Natural killer cell treated with Interleukin-12 subunit alpha and Interleukin-12 subunit beta and Interleukin-15 and Interleukin-18, amount 100 ng/mL, for 72 hours (primary cell): ENCODE results near the gene ATMIN. TPM values are rescaled to one million over a fixed set of nuclear protein-coding genes. Genes with fewer than 3 reads are reported as not detected.

Experiments
- ATAC-seq, 2 donors: fragments of 150-1000 bp; cut with Tn5 transposase in 1 of 2; sonication (Bioruptor Pico), chemical (Tn5 transposase) in 1 of 2; 2 replicates each; pipeline ENCODE4 v1.10.0; 2021
- DNase-seq: peaks from one replicate; pipeline ENCODE4 v3.0.0; 2022; ENCODE audit warnings: low spot score
- H3K27ac Mint-ChIP-seq, 2 donors: 1 replicate in 1 of 2; 2 replicates in 1 of 2; pipeline ENCODE4 v1.8.0; 2022; ENCODE audit warnings: mixed read lengths in 2 of 2, mild to moderate bottlenecking in 1 of 2, moderate library complexity in 1 of 2
- H3K27me3 Mint-ChIP-seq, 2 donors: 1 replicate in 1 of 2; 2 replicates in 1 of 2; pipeline ENCODE4 v1.8.0; 2022; ENCODE audit warnings: mixed read lengths in 2 of 2
- H3K36me3 Mint-ChIP-seq: one replicate; pipeline ENCODE4 v1.8.0; 2022; ENCODE audit warnings: mixed read lengths
- H3K4me1 Mint-ChIP-seq, 2 donors: 1 replicate in 1 of 2; 2 replicates in 1 of 2; pipeline ENCODE4 v1.8.0; 2022; ENCODE audit warnings: low read depth in 2 of 2, mixed read lengths in 2 of 2, mild to moderate bottlenecking in 1 of 2
- H3K4me3 Mint-ChIP-seq: one replicate; pipeline ENCODE4 v1.8.0; 2022; ENCODE audit warnings: mixed read lengths
- H3K9me3 Mint-ChIP-seq: 2 replicates; pipeline ENCODE4 v1.8.0; 2022; ENCODE audit warnings: mixed read lengths
- total RNA-seq, 2 donors: library from RNA; stranded (reverse); gene quantifications; one replicate each; pipeline ENCODE4 v1.2.3, GENCODE V29; 2022

ATMIN gene, protein sequence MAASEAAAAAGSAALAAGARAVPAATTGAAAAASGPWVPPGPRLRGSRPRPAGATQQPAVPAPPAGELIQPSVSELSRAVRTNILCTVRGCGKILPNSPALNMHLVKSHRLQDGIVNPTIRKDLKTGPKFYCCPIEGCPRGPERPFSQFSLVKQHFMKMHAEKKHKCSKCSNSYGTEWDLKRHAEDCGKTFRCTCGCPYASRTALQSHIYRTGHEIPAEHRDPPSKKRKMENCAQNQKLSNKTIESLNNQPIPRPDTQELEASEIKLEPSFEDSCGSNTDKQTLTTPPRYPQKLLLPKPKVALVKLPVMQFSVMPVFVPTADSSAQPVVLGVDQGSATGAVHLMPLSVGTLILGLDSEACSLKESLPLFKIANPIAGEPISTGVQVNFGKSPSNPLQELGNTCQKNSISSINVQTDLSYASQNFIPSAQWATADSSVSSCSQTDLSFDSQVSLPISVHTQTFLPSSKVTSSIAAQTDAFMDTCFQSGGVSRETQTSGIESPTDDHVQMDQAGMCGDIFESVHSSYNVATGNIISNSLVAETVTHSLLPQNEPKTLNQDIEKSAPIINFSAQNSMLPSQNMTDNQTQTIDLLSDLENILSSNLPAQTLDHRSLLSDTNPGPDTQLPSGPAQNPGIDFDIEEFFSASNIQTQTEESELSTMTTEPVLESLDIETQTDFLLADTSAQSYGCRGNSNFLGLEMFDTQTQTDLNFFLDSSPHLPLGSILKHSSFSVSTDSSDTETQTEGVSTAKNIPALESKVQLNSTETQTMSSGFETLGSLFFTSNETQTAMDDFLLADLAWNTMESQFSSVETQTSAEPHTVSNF
- total RNA-seq: 10 to 100 TPM; 24.5 to 29.1 TPM

DNA sequence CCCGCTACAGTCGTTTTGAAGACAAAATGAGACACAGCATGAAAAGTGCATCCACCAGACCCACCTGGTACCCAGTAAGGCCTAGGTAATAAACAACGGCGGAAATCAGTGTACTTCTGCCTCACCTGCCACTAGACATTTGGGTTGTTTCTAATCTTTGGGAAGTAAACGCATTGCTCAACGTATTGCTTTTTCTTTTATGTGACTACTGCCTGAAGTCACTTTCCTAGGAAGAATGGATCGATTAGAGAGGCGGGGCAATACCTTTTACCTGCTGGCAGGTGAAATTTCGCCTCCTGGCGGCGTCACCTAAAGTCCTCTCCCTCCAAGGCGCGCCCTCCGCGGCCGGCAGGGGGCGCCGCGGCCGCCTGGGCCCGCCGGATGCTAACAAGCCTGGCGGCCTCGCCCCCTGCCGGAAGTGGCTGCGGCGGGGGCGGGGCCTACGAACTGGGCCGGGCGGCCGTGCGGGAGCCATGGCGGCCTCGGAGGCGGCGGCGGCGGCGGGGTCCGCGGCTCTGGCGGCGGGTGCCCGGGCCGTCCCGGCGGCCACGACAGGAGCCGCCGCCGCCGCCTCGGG is at the start of gene ATMIN:
ATMIN (plus strand) TSS at position 445 of the 577 bp plus-strand sequence; CDS start at position 474, 29 bp downstream.
- Mint-ChIP-seq H3K9me3 (no peaks in the 10 kb centered on the region), H3K27me3 (no peaks in the 10 kb centered on the region), H3K36me3 (peaks cover 7% of the 10 kb centered on the region), H3K4me3 (peak within 1 kb of the TSS; percentile 89), H3K27ac (peak within 1 kb of the TSS; percentile 64 to 72), H3K4me1 (peaks cover 17 to 20% of the 10 kb centered on the region in 2 donors)
- ATAC-seq: peak; percentile 98 to 99
- peak; percentile 92 for DNase-seq

DNA sequence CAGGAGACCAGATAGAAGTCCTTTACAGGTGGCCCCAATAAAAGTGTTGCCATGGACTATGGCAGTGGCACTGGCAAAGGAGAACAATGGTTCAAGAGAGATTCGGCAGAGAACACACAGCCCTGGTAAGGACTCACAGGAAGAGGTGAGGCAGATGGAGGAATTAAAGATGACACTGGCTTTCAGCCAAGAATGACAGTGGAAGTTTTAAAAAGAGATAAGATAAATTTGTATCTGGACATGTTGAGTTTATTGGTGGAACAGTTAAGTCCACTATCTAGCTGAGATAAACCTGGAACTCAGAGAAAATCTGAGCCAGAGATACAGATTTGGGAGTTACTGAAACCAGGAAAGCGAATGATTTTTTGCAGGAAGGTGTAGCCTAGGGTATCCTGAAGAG is 49.1 kb upstream of the ATMIN start:
- H3K4me3 Mint-ChIP-seq: no peak overlapping the region
- ATAC-seq: no peak
- H3K36me3 Mint-ChIP-seq: no peaks in the 10 kb centered on the region
- no peak for DNase-seq
- H3K4me1 Mint-ChIP-seq: peaks cover 4 to 12% of the 10 kb centered on the region in 2 donors
- no peaks in the 10 kb centered on the region for H3K9me3 Mint-ChIP-seq
- H3K27me3 Mint-ChIP-seq: no peaks in the 10 kb centered on the region
- no peak overlapping the region for H3K27ac Mint-ChIP-seq

DNA sequence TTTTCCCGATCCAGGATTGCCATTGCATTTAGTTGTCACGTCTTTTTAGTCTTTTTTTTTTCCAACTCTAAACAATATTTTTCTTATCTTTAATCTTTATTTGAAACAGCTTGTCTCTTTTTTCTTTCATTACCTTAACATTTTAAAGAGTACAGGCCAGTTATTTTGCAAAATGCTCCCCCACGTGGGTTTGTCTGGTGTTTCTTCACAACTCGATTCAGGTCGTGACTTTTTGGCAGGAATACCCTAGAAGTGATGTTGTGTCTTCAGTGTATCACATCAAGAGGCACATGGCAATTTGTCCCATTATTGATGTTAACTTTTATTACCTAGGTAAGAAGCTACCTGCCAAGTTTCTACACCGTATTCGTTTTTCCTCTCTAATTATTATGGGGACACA is 46.9 kb upstream of the ATMIN start:
- ATAC-seq (no peak), DNase-seq (no peak)
- Mint-ChIP-seq H3K27me3 (no peaks in the 10 kb centered on the region), H3K36me3 (peaks cover 4% of the 10 kb centered on the region), H3K4me1 (peaks cover 4 to 12% of the 10 kb centered on the region in 2 donors), H3K4me3 (no peak overlapping the region), H3K9me3 (no peaks in the 10 kb centered on the region), H3K27ac (no peak overlapping the region)

DNA sequence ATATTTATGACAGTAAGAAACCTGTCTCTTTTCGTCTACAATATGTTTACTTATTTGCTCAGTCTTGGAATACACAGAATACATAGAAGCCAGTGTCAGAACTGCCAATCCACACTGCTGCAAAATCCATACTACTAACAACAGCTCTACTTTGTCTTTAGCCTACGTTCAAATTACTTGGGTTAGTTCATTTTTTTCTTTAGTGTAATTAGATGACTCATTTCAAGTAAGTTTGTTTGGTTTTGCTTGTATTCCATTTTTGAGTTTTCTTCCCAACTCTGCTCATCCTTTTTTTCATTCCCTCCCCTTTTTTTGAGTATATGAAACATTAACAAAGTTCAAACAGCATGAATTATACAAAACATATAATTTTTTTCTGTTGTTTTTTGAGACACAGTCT is 45.8 kb upstream of the ATMIN start:
- DNase-seq (no peak), ATAC-seq (no peak)
- Mint-ChIP-seq H3K4me3 (no peak overlapping the region), H3K9me3 (no peaks in the 10 kb centered on the region), H3K27me3 (no peaks in the 10 kb centered on the region), H3K4me1 (peaks cover 4 to 12% of the 10 kb centered on the region in 2 donors), H3K27ac (peak overlapping the region in 1 of 2 donors; percentile 67), H3K36me3 (peaks cover 4% of the 10 kb centered on the region)

DNA sequence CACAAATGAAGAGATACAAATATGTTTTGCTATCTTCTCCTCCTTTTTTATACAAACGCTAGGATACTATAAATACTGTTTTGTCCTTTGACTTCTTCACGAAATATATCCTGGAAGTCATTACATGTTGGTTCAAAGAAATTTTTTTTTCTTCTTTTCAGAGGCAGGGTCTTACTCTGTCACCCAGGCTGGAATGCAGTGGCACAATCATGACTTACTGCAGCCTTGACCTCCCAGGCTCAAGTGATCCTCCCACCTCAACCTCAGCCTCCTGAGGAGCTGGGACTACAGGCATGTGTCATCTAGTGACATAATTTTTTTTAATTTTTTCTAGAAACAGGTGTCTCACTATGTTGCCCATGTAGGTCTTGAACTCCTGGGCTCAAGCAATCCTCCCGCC is 45.1 kb upstream of the ATMIN start:
- Mint-ChIP-seq H3K4me1 (peaks cover 1 to 12% of the 10 kb centered on the region in 2 donors), H3K36me3 (peaks cover 4% of the 10 kb centered on the region), H3K4me3 (no peak overlapping the region)

DNA sequence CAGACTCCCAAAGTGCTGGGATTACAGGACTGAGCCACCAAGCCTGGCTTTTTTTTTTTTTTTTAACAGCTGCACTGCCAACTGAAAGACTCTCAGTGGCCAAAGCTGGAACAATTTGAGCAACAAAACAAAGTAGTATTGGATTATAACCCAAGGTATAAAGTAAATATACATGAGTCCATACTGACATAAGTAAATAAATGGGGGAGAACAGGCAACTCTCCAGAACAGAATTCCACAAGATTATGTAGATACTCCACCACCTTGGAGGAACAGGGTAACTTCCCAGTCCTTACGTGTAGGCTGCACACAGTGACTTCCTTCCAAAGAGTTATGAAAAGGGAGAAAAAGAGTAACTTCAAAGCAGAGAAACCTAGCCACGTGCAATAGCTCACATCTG is 44.7 kb upstream of the ATMIN start:
- ATAC-seq: no peak
- Mint-ChIP-seq H3K4me3 (no peak overlapping the region), H3K9me3 (no peaks in the 10 kb centered on the region), H3K36me3 (peaks cover 4% of the 10 kb centered on the region), H3K4me1 (peaks cover 0 to 12% of the 10 kb centered on the region in 2 donors), H3K27me3 (no peaks in the 10 kb centered on the region), H3K27ac (no peak overlapping the region)
- no peak for DNase-seq

More for the DNA sequence above, 45.1 kb upstream of the ATMIN start:
- Mint-ChIP-seq H3K27ac (peak overlapping the region in 1 of 2 donors; percentile 67), H3K27me3 (no peaks in the 10 kb centered on the region), H3K9me3 (no peaks in the 10 kb centered on the region)
- no peak for ATAC-seq
- no peak for DNase-seq

DNA sequence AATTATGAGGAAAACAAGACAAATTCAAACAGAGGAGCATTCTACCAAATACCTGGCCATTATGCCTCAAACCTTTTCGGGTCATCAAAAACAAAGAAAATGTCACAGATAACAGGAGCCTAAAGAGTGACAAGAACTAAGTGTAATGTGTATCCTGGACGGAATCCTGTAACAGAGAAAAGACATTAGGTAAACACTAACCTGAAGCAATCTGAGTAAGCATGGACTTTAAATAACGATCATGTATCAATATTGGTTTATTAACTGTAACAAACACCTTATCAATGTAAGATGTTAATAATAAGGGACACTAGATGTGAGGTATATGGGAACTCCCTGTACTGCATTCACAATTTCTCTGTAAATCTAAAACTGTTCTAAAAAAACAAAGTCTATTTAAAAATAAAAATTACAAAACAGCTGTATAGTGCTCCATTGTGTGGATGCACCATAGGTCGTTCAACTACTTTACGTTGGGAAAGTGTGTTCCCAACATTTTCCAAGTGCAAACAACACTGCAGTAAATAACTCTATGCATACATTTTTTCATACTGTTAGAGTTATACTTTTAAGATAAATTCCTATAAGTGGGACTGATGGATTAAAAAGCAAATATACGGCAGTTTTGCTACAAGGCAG is 43.7 kb upstream of the ATMIN start:
- Mint-ChIP-seq H3K36me3 (peaks cover 4% of the 10 kb centered on the region), H3K9me3 (no peaks in the 10 kb centered on the region), H3K27me3 (no peaks in the 10 kb centered on the region), H3K4me1 (peaks cover 3 to 9% of the 10 kb centered on the region in 2 donors), H3K4me3 (no peak overlapping the region), H3K27ac (no peak overlapping the region)
- DNase-seq: no peak
- no peak for ATAC-seq

DNA sequence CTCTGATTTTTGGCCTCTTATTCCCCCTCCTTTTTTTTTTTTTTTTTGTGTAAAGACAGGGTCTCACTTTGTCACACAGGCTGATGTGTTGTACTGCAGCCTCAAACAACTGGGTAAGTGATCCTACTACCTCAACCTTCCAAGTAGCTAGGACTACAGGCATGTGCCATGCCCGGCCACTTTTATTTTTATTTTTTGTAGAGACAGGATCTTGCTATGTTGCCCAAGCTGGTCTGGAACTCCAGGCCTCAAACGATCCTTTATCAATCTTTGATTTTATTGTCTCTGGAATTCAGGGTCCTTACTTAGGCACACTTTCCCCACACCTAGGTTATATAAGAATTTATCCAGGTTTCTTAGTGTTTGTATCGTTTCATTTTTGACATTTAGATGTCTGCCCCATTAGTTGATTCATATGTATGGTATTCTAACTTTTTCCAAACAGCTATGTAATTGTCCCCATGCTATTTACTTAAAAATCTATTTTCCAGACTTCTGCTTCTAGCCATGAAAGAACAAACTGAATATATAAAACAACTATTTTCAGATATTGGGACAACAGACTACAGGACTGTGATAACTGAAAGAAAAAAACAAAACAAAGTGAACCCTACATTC is 42.9 kb upstream of the ATMIN start:
- no peaks in the 10 kb centered on the region for H3K9me3 Mint-ChIP-seq
- no peak overlapping the region for H3K4me3 Mint-ChIP-seq
- no peak for ATAC-seq
- H3K27ac Mint-ChIP-seq: no peak overlapping the region
- H3K4me1 Mint-ChIP-seq: peaks cover 9 to 12% of the 10 kb centered on the region in 2 donors
- DNase-seq: no peak
- peaks cover 4% of the 10 kb centered on the region for H3K36me3 Mint-ChIP-seq
- no peaks in the 10 kb centered on the region for H3K27me3 Mint-ChIP-seq

DNA sequence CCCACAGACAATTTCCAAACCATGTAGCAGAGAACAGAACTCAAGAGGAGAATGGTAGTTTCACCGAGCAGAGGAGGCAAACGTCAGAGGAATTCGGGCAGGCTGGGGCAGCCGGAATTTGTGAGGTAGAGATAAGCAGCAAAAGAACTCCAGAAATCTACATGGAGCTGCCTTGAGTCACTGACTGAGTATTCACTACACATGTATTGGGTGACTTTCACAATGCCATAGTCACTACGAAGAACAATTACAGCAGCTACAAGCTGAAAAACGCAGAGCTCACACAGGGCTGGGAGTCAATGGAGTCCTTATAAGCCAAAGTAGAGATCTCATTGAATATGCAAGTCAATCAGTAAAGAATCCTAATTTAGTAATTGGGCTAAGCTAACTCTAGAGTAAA is 42.3 kb upstream of the ATMIN start:
- no peaks in the 10 kb centered on the region for H3K27me3 Mint-ChIP-seq
- H3K4me3 Mint-ChIP-seq: no peak overlapping the region
- peaks cover 9 to 18% of the 10 kb centered on the region in 2 donors for H3K4me1 Mint-ChIP-seq
- no peak overlapping the region for H3K27ac Mint-ChIP-seq
- peaks cover 4% of the 10 kb centered on the region for H3K36me3 Mint-ChIP-seq
- no peaks in the 10 kb centered on the region for H3K9me3 Mint-ChIP-seq
- DNase-seq (no peak), ATAC-seq (no peak)

DNA sequence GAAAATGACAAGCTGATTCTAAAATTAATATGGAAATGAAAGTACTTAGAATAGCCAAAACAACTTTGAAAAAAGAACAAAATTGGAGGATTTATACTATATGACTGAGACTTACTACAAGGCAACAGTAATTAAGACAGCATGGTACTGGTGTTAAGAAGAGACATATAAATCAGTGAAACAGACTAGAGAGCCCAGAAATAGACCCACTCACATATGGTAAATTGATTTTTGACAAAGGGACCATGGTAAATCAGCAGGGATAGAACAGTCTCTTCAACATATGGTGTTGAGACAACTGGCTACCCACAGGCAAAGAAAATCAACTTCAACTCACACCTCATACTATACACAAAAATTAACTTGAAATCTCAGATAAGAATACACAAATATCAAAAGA is 41.8 kb upstream of the ATMIN start:
- no peak overlapping the region for H3K27ac Mint-ChIP-seq
- DNase-seq (no peak), ATAC-seq (no peak)
- H3K4me1 Mint-ChIP-seq: peaks cover 11 to 21% of the 10 kb centered on the region in 2 donors
- no peaks in the 10 kb centered on the region for H3K27me3 Mint-ChIP-seq
- H3K4me3 Mint-ChIP-seq: no peak overlapping the region
- H3K36me3 Mint-ChIP-seq: peaks cover 4% of the 10 kb centered on the region
- H3K9me3 Mint-ChIP-seq: no peaks in the 10 kb centered on the region

DNA sequence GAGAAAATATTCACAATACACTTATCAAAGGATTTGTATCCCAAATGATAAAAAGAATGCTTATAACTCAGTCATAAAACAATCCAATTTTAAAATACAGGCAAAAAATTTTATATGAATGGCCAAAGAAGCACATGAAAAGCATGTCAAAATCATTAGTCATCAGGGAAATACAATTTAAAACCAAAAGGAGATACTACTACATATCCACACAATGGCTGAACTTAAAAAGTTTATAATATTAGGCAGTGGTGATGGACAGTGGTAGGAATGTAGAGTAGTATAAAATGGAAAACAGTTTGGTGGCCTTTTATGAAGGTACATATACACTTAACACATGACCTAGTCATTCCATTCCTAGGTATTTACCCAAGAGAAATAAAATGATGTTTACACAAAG is 41.2 kb upstream of the ATMIN start:
- DNase-seq (no peak), ATAC-seq (no peak)
- no peak overlapping the region for H3K27ac Mint-ChIP-seq
- H3K27me3 Mint-ChIP-seq: no peaks in the 10 kb centered on the region
- H3K36me3 Mint-ChIP-seq: peaks cover 4% of the 10 kb centered on the region
- H3K4me1 Mint-ChIP-seq: peaks cover 17 to 27% of the 10 kb centered on the region in 2 donors
- no peaks in the 10 kb centered on the region for H3K9me3 Mint-ChIP-seq
- H3K4me3 Mint-ChIP-seq: no peak overlapping the region

DNA sequence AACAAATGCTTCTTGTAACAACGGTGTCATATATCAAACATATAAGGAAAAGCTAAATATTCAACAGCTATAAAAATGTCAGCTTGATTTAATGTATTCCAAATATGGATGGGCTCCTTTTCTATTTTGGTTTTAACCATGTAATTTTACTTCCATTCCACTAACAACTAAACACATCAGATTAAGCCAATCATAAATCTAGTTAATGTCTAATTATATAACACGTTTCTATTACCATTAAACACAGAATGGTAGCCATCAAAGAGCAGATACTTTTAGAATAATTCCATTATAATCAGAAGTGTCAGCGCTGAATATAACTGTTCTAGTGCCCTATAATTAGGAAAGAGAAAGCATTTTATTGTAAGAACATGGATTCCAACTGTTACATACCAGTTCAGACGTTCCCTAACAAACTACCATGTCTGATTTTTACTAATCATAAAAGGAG is 38.9 kb upstream of the ATMIN start:
- peak overlapping the region; percentile 90 to 95 for H3K27ac Mint-ChIP-seq
- peaks cover 4% of the 10 kb centered on the region for H3K36me3 Mint-ChIP-seq
- DNase-seq: no peak
- H3K4me3 Mint-ChIP-seq: peak overlapping the region; percentile 90
- no peaks in the 10 kb centered on the region for H3K27me3 Mint-ChIP-seq
- peak in 1 of 2 donors; percentile 52 for ATAC-seq
- peaks cover 30 to 43% of the 10 kb centered on the region in 2 donors for H3K4me1 Mint-ChIP-seq
- H3K9me3 Mint-ChIP-seq: no peaks in the 10 kb centered on the region
